ENCODE results near the gene PEX14. TPM values are rescaled to one million over a fixed set of nuclear protein-coding genes. Genes with fewer than 3 reads are reported as not detected.

The PEX14 gene
- total and polyA plus RNA-seq, 9 of the 15 experiments (the other 6 are each of a cell fraction or from before 2014, with no cell fraction given), result 2.6 to 45.7 (median 22.7) TPM

GRCh38 chr1:10676963-10677362 lies 202.2 kb downstream of the PEX14 start:
- ATAC-seq (no peak), DNase-seq (ENCODE audit: extremely low read depth in 1 of 4, low spot score in 3 of 4) (no peak), FAIRE-seq (no peak)
- H3K27ac ChIP-seq (ENCODE audit: extremely low read depth, low read depth, low read length), result no peak overlapping the region
- peaks cover 33 to 78% of the 10 kb centered on the region in 2 experiments for H3K27me3 ChIP-seq (ENCODE audit: control insufficient read depth in 2 of 2, insufficient read depth in 2 of 2, low read length in 2 of 2)
- H3K36me3 ChIP-seq (ENCODE audit: control insufficient read depth, insufficient read depth, low read length), result no peaks in the 10 kb centered on the region
- no peak overlapping the region for H2AFZ ChIP-seq (ENCODE audit: low read depth, low read length)
- 6% methylated on average over 13 of the region's 13 CpGs for WGBS (ENCODE audit: insufficient coverage, low coverage, missing lambda C conversion rate)
- in situ Hi-C loops (cut with MboI), result no loop called here
- H3K9me1 ChIP-seq (ENCODE audit: control insufficient read depth, insufficient read depth, low read length), result no peaks in the 10 kb centered on the region
- H3K4me1 ChIP-seq (replicated peaks in 1 of 2; ENCODE audit: control insufficient read depth in 2 of 2, insufficient read depth in 2 of 2, low read length in 2 of 2), result peaks cover 0 to 56% of the 10 kb centered on the region in 2 experiments; a peak in 2 of 5 replicates
- H3K9ac ChIP-seq (ENCODE audit: insufficient read depth in 1 of 2, low read depth in 2 of 2, low read length in 2 of 2), result no peak overlapping the region
- CTCF ChIA-PET (ENCODE audit: low intra/inter-chr PET ratio), result no interaction called here
- no peak overlapping the region for H3K4me2 ChIP-seq (ENCODE audit: insufficient read depth, low read length)
- intact Hi-C loops (cut with micrococcal nuclease), result no loop called here
- no peaks in the 10 kb centered on the region for H3K9me3 ChIP-seq (replicated peaks; ENCODE audit: control insufficient read depth, insufficient read depth, low read depth, low read length)
- peaks cover 25% of the 10 kb centered on the region for H4K20me1 ChIP-seq (replicated peaks; ENCODE audit: control insufficient read depth, insufficient read depth, low read length)
- POLR2A ChIA-PET, result interaction anchor here (0.5 to 1.4 kb wide), 4 partner anchors 9 to 120 kb away, joined by 3 read pairs; no protein-coding TSS in a partner anchor
- BruUV-seq (replicated peaks), result no TSS peak
- no peak overlapping the region for H3K4me3 ChIP-seq
- H3K79me2 ChIP-seq (ENCODE audit: control insufficient read depth, insufficient read depth, low read length), result no peaks in the 10 kb centered on the region
- TF ChIP-seq PCBP2 (IDR thresholded peaks at IDR 0.05; ENCODE audit: low read depth, low read length, poor library complexity, severe bottlenecking), result no peak
- no peak for TF ChIP-seq ZNF609 (CRISPR knock-in tag; IDR thresholded peaks at IDR 0.05; ENCODE audit: borderline replicate concordance)
- no peak for TF ChIP-seq THRAP3 (IDR thresholded peaks at IDR 0.05; ENCODE audit: borderline replicate concordance)
- TF ChIP-seq NFYB (IDR thresholded peaks at IDR 0.05; ENCODE audit: extremely low read depth, insufficient read length), result no peak
- no peak for TF ChIP-seq HIVEP1 (CRISPR knock-in tag; IDR thresholded peaks at IDR 0.05)
- no peak for TF ChIP-seq CHD2 (IDR thresholded peaks at IDR 0.05; ENCODE audit: low read depth, low read length)
- no peak for TF ChIP-seq TARDBP (IDR thresholded peaks at IDR 0.05)
- no peak for TF ChIP-seq PML (IDR thresholded peaks at IDR 0.05; ENCODE audit: low read length)
- no peak for TF ChIP-seq ZNF785 (CRISPR knock-in tag; IDR thresholded peaks at IDR 0.05)
- TF ChIP-seq RBM22 (IDR thresholded peaks at IDR 0.05; ENCODE audit: low read depth, low read length, poor library complexity, severe bottlenecking), result no peak
- TF ChIP-seq ZNF445 (CRISPR knock-in tag; IDR thresholded peaks at IDR 0.05; ENCODE audit: low read depth), result no peak
- no peak for TF ChIP-seq CBX2 (IDR thresholded peaks at IDR 0.05; ENCODE audit: insufficient read depth, low read length, poor library complexity, severe bottlenecking)
- TF ChIP-seq E2F5 (CRISPR knock-in tag; IDR thresholded peaks at IDR 0.05), result no peak
- TF ChIP-seq XRCC3 (IDR thresholded peaks at IDR 0.05), result no peak
- TF ChIP-seq SMAD2 (IDR thresholded peaks at IDR 0.05; ENCODE audit: low read depth, low read length), result no peak
- no peak for TF ChIP-seq NR3C1 (CRISPR knock-in tag; IDR thresholded peaks at IDR 0.05)
- no peak for TF ChIP-seq SFPQ (IDR thresholded peaks at IDR 0.05; ENCODE audit: low read depth, low read length)
